GM21717 (cell line): ENCODE results near the gene GPR107.
"Not testable (repeated sequence)": the region's sequence is repeated elsewhere in the genome, so short reads cannot be mapped to it uniquely, and the experiment has no call there.

ENCODE experiments used
- ATAC-seq: cut with Tn5 transposase; IDR thresholded peaks from one replicate; pipeline ENCODE4 v1.9.1; 2021; ENCODE audit warnings: mild to moderate bottlenecking, moderate library complexity; ENCODE audit not compliant: unreplicated experiment

GPR107 gene

GRCh38 chr9:130053504-130054324 is at the start of gene GPR107:
TSS of gene GPR107 (plus strand) at chr9:130053906. CDS start at chr9:130053933, 27 bp downstream.
- ATAC-seq = peak; percentile 71

DNA sequence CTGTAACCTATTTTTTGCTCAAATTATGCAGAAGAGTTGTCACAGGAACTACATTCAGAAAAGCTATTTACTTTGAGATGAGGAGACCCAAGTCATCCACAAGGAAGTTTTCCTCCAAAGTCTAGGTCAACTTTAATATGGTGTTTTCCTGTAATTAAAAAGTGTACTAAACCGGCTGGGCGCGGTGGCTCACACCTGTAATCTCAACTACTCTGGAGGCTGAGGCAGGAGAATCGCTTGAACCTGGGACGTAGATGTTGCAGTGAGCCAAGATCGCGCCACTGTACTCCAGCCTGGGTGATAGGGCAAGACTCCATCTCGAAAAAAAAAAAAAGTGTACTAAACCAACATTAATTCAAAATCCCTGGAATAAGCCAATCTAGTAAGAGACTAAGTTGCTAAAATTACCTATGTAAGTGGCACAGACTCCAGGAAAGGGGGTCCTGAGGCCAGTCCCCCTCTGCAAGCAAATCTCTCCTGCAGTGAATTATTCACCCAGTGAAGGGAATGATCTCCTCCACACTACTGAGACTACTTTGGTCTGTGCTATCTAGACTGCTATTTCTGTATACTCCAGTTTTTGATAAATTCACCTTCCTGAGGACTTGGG is 49.7 kb upstream of the GPR107 start:
- ATAC-seq = no peak

GRCh38 chr9:130006952-130007351 is 46.8 kb upstream of the GPR107 start:
- not testable (repeated sequence) for ATAC-seq

GRCh38 chr9:130008538-130008937 is 45.2 kb upstream of the GPR107 start:
- no peak for ATAC-seq

DNA sequence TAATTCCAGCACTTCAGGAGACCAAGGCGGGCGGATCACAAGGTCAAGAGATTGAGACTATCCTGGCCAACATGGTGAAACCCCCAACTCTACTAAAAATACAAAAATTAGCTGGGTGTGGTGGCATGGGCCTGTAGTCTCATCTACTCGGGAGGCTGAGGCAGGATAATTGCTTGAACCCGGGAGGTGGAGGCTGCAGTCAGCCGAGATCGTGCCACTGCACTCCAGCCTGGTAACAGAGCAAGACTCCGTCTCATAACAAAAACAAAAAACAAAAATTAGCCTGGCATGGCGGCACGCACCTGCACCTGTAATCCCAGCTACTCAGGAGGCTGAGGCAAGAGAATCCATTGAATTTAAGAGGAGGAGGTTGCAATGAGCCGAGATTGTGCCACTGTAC is 44.2 kb upstream of the GPR107 start:
- ATAC-seq = not testable (repeated sequence)

GRCh38 chr9:130010151-130010988 is 43.3 kb upstream of the GPR107 start:
- ATAC-seq = peak; percentile 46

- no peak for ATAC-seq
These were observed 40.4 kb upstream of the GPR107 start for GRCh38 chr9:130013326-130013725.

DNA sequence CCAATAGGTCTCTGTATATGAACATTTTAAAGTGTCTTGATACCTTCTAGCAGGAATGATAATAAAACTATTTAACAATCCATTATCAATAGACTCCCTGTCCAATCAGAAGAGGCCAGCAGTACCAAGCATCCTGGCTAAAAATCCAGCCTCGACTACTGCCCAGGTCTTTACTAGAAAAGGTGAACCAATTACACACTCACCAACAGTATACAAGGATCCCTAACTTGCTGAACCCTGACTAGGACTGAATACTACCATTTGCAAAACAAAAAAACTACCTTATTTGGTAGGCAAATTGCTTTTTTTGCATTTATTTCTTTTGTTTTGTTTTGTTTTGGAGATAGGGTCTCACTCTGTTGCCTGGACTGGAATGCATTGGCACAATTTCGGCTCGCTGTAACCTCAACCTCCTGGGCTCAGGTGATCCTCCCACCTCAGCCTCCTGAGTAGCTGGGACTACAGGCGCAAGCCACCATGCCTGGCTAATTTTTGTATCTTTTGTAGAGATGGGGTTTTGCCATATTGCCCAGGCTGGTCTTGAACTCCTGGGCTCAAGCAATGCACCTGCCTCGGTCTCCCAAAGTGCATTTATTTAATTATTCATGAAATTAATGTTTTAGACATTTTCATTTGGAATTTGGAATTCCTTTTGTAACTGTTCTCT is 38.2 kb upstream of the GPR107 start:
- no peak for ATAC-seq

GRCh38 chr9:130017076-130017475 is 36.6 kb upstream of the GPR107 start:
- ATAC-seq = no peak

- ATAC-seq = not testable (repeated sequence)
These were observed 36.2 kb upstream of the GPR107 start for GRCh38 chr9:130017510-130017909.

GRCh38 chr9:130018265-130018664 is 35.4 kb upstream of the GPR107 start:
- ATAC-seq = no peak

GRCh38 chr9:130020618-130021017 is 33.1 kb upstream of the GPR107 start:
- no peak for ATAC-seq

- ATAC-seq = no peak
These were observed 32.6 kb upstream of the GPR107 start for GRCh38 chr9:130021123-130021522.

DNA sequence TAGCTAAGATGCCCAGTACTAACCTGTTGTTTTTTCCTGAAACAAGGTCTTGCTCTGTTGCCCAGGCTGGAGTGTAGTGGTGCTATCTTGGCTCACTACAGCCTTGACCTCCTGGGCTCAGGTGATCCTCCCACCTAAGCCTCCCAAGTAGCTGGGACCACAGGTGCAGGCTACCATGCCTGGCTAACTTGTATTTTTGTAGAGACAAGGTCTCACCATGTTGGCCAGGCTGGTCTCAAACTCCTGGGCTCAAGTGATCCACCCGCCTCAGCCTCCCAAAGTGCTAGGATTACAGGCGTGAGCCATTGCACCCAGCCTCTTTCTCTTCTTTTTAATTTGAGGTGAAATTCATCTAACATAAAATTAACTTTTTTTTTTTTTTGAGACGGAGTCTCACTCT is 31.9 kb upstream of the GPR107 start:
- not testable (repeated sequence) for ATAC-seq

- no peak for ATAC-seq
These were observed 31.1 kb upstream of the GPR107 start for GRCh38 chr9:130022566-130023143.

GRCh38 chr9:130023144-130023787 is 30.4 kb upstream of the GPR107 start:
- peak; percentile 39 for ATAC-seq

DNA sequence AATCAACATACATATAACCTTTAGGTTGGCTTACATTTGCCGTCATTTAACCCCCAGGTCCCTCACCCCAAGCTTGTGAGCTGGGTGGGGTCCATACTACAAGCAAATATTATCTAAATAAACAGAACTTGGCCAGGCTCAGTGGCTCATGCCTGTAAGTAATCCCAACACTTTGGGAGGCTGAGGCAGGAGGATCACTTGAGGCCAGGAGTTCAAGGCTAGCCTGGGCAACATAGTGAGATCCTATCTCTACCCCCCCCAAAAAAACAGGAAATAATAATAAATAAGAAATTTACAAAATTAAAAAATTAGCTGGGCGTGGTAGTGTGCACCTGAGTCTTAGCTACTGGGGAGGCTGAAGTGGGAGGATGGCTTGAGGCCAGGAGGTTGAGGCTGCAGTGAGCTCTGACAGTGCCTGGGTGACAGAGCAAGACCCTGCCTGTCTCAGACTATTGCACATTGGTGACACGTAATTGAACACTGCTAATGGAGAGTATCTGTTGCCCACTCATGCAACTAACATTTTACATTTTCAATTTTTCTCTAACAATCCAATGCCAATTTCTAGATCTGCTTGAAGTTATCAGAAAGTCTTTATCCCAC is 29.6 kb upstream of the GPR107 start:
- no peak for ATAC-seq

DNA sequence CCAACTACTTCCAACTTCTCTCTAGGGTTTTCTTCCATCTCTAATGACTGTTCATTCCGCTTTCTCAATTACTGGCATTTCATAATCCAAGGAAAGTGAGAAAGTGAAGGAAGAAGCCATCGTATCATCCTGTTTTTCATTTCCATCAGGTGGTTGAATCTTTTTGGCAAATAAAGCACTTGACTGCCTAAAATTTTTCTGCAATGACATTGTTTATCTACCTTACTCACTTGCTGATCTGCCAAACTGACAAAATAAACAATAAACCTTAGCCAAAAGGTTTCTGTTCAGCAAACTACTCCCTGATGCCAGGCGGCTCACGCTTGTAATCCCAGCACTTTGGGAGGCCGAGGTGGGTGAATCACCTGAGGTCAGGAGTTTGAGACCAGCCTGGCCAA is 29.1 kb upstream of the GPR107 start:
- ATAC-seq = no peak

GRCh38 chr9:130026583-130027340 is 26.9 kb upstream of the GPR107 start:
- ATAC-seq = no peak
